Measurements from ENCODE around the gene CYFIP1.

CYFIP1 gene

DNA sequence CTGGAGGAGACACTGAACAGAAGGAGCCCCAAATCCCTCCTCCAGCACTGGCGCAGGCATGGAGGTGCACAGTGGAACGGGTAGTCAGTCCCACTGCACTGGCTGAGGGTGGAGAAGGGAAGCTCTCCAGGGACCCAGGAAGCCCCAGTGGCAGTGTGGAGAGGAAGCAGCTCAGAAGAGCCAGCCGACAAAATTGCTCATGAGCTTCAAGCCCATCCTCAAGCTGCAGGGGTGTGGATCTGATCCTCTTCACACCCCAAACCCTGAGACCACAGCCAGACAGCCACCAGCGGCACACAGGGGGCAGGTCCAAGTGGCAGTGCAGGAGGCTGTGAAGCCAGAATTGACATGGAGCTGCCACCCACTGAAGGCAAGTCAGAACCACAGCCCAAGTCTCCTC is 32.1 kb downstream of the CYFIP1 start:
- no peak for DNase-seq

DNA sequence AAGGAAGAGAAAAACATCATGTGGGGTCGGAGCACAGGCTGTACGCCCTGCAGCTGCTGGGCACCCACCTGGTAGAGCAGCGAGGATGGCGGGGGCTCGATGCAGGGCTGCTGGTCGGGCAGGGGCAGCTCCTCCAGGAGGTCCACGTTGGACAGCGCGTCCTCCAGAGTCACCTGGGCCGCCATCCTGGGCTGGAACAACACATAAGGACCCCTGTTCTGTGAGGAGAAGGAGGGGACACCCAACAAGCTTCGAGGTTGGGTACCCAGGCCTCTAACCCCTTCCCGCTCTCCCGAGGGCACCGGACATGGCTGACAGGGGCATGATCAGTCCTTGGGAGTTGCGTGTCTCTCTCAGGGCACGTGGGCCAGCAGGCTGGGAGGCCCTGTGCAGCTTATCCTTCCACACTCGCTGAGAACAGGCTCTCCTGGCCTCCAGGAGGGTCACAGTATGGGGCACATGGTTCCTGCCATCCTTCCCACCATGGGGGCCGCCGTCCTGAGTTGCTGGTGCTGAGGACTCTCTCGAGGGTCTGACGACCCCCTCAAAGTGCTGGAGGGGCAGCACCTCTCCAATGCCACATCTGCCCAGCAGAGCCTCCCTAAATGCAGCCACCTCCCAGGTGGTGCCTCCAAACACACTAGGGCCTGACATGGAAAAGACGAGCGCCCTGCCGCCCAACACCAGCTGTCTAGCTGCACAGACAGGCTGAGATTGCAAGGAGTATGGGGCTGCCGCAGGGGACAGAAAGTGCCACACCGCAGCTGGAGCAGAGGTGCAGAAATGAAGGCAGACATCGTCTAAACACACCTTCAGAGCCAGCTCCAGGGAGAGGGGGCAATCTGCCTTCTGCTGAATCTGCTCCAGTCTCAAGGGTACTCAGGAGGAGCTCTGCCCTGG is 32.8 kb downstream of the CYFIP1 start:
- DNase-seq = no peak

DNA sequence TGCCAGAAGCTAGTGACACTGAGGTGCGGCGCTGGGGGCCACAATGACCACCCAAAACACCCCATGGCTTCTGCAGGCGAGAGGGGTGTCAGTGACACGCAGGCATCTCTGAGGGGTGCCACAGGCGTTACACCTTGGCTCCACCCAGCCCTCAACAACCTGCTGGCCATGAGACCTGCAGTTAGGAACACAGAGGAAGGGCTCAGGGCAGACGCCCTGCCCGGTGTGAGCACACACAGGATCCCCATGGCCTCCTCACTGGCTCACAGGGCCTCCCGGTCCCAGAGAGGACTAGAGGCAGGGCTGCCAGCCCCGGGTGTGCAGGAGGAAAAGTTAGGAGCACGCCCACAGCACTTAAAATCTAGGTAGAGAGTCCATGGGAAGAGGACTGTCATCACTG is 35.1 kb downstream of the CYFIP1 start:
- no peak for DNase-seq

DNA sequence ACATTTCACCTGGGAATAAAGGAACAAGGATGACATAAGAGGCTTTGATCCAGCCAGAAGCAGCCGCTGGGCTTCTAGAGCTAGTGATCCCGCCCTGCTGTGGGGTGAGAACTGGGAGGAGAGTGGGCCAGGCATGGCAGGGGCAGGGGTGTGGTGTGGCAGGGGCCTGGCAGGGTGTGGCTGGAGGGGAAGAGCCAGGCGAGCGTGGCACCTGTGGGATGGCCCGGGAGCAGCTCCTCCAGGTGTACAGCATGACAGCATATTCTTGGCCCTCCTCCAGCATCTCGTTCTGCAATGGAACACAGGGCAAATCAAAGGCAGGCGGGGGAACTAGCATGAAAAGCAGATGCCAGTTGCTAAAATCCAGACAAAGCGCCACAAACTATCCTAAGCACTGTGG is 35.5 kb downstream of the CYFIP1 start:
- DNase-seq = no peak

DNA sequence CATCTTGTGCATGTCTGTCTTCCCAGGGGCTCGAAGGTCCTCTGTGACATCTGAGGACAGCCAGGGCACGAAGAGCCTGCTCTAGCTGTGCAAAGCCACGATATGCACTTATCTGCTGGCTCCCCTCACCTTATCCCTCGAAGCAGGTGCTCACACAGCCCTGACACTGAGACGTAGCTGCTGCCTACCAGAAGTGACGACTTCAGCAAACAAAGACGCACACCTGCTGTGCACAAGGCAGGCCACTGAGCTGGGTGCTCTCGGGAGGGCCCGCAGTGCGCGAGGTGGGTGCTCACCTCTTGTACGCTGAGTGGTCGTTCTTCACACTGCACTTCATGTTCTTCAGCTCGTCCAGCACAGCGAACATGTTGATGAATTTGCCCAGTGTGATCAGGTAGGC is 37.3 kb downstream of the CYFIP1 start:
- no peak for DNase-seq

DNA sequence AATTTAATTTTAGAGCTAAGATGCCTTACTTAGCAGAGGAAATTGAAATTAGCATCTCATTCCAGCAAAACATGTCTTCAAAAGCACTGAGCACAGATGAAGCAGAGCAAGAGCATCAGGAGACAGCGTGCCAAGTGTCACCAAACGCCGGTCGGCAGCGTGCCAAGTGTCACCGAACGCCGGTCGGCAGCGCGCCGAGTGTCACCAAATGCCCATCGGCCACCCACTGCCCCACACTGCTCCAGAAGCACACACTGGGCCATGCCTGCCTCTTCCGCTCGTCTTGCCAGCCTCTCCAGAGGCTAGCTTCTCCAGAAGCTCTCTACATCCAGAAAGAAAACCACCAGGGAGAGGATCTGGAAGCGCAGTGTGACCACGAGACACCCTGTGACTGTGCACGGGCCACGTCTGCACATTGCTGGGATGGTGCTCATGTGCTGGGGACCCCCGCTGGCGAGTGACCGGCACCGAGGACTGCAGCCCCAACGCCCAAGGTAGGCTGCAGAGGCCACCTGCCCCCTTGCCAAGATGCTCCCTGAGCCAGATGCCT is 37.8 kb downstream of the CYFIP1 start:
- DNase-seq = no peak

DNA sequence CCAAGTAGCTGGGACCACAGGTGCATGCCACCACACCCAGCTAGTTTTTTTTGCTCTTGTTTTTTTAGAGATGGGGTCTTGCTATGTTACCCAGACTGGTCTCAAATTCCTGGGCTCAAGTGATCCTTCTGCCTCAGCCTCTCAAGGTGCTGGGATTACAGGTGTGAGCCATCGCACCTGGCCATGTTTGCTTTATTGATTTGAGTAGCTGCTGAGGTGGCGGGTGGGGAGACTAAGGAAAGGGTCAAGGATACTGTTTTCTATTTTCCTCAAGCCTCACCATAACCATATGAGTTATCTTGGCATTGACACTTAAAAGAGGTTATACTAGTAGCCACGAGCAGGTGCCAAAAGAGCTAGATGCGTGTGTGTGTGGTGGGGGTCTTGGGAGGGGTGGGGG is 39.0 kb downstream of the CYFIP1 start:
- no peak for DNase-seq

DNA sequence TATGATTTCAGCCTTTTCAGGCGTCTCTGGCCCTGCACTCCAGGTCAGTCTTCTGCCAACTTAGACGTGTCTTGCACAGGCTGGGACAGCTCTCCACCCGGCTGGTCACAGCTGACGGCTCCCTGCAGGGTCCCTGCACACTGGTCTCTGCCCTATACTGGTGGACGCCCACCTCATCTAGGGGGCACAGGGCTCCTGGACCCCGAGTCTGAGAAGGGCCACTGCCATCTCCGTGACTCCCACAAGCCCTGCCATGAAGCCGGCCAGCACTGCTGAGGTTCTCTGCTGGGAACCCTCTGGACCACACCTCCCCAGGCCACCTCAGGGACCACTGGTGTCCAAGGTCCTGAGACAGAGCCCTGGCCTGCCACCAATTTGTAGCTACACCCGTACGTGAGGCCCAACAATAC is 40.5 kb downstream of the CYFIP1 start:
- no peak for DNase-seq

DNA sequence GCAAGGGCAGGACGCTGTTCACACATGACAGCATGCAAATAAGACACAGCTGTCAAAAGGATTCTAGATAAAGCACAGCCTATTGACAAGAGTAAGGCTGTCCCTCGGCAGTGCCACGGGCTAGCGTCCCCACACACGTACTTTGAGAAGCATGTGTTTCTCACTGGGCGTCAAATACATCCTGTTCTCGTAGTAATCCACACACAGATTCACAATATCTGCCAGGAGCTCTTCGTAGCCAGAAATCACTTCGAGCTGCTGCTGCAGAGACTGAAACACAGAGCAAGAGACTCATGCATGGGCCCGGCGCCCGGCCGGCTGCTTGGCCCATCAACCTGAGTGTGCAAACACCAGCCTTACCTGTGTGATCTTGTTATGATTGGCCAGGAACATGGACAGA is 41.1 kb downstream of the CYFIP1 start:
- DNase-seq = no peak

DNA sequence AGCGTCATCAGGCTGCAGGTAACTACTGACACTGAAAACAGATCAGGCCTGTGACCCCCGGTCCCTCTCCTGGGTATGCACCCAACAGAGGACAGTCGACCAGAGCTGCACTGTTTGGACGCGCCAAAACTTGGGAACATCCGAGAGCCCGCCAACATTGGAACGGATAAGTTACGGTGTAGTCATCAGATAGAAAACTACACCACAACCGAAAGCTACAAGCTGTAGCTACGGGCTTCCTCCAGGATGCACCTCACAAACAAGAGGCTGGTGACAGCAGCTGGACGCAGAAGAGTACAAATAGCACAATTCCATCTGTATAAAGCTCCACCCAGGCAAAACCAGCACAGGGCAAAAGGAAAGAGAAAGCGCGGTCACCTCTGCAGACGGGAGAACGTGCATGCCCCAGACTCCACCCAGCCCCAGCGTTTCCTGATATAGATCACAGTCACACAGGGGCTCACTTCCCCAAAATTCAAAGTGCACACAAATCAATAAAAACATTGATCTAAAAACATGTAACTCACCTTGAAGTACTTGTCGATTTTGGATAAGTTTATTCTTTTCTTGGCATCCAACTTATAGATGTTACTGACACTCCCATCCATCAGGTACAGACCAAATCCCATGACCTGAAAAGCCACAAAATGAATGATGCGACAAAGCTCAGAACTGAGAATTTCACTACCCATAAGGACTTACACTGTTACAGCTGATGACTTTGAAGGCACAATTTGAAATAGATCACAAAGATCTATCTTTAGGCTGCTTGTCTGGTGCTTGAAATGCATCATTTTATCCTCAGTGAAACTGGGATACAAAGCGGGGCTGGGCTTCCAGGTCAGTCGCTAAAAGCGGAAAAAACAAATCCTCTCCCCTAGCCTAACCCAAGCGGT is 43.3 kb downstream of the CYFIP1 start:
- no peak for DNase-seq

DNA sequence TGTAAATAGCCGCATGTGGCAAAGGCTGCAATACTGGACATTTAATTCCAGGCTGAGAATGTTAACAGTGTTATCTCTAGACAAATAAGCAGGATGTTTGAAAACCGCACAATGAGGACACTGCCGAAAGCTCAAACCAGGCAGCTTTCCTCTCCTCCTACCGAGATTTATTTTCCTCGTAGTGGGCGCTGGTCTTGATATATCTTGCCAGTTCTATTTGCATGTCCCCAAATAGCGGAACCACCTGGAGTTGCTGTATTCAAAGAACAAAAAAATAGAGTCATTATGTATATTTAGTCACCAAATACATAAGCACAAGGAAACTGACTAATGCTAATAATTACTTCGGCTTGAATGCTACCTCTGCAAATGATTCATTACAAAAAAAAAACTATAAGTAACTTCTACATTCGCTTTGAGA is 46.5 kb downstream of the CYFIP1 start:
- no peak for DNase-seq

DNA sequence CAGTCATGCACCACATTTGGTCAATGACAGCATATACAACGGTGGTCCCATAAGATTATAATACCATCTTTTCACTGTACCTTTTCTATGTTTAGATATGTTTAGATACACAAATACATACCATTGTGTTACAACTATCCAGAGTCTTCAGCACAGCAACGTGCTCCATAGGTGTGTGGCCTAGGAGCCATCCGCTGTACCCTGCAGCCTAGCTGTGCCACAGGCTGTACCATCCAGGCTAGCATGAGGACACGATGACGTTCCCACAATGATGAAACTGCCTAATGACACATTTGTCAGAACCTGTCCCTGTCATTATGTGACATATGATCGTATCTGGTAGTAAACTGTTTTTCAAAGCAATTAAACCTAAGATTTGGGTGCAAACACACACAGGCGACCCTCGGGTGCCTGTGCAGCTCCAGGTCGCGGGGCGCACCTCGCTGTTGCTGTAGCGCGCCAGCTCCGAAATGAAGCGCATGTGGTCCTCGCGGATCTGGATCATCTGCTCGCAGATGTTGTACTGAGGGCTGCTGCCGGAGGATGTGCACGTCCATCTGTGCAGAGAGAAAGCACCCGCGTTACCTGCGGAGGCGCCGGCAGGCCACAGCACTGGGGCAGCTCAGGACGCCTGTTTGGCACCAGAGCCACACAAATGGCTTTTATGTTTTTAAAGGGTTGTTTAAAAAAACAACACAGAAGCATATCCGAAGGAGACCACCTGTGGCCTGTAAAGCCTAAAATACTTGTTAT is 48.2 kb downstream of the CYFIP1 start:
- no peak for DNase-seq

DNA sequence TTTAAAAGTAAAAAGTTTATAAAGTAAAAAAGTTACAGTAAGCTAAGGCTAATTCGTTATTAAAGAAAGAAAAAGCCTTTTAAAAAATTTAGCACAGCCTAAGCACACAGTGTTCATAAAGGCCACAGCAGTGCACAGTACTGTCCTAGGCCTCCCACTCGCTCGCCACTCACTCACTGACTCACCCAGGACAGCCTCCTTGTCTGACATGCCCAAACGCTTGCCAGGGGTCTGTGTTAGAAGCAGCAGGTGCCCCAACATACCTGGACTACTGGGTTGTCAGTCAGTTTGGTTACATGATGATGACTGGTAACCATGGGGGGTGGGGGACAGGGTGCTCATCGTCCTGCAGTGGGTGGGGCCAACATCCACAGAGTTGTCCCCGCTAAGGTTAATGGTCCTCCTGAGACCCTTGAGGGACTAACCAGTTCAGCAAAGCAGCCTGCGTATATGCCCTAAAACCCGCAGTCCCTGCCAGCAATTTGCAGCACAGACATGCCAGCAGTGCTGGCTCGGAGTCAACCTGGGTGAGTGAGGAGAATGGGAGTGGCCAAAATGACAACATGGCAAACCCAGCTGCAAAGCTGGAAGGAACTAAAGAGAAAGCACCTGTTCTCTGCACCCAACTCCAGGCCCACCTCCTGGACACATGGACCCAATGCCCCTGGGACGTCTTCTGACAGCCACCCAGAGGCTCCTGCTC is 49.2 kb downstream of the CYFIP1 start:
- no peak for DNase-seq

DNA sequence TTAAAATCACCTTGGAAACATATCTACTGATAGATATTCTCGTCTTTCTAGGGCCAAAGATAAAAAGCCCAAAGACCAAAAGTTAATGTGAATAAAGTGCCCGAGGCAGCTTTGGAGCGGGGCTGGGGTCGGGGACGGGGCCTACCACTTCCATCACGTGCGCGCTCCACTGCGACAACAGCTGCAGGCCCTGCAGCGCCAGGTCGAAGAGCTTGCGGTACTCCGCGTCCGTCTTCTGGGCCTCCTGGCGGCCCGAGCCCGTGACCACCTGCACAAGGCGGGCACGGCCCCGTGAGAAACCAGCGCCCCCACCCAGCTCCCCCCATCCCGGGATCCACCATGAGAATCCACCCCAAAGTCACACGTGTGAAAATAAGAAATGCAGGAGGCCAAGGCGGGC is 52.4 kb downstream of the CYFIP1 start:
- DNase-seq = no peak

DNA sequence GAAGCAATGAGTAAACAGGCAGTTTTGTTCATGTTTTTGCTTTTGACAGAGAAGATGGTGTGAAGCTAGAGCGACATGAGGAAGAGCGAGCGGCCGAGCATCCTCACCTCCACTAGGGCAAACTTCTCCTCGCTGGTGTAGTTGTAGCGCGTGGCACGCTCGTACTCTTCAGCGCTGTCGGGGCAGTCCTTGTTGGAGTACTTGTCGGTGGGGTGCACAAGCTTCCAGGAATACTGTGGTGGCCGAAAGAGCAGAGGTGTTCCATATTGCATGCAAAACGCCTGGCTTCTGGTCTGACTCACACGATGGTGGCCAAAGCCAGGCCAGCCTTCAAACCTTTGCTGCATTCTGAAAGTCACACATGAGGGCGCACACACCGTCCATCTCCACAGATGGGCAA is 54.3 kb downstream of the CYFIP1 start:
- no peak for DNase-seq

DNA sequence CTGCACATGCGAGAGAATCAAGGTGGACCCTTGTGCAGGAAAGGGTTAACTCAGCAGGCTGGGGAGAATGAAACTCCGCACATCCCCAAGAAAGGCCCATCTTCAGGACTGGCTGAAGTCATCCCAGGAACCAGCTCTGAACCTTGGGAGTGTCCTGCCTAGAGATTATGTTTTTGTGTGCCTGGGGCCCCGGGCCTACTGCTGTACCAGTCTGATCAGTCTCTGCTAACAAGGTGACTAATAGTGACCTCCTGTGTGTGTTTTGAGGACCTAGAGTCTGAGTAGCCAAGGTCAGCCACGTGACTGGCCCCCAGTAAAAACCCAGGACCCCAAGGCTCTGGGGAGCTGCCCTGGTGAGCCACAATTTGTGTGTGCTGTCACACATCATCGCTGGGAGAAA is 58.2 kb downstream of the CYFIP1 start:
- DNase-seq = no peak

DNA sequence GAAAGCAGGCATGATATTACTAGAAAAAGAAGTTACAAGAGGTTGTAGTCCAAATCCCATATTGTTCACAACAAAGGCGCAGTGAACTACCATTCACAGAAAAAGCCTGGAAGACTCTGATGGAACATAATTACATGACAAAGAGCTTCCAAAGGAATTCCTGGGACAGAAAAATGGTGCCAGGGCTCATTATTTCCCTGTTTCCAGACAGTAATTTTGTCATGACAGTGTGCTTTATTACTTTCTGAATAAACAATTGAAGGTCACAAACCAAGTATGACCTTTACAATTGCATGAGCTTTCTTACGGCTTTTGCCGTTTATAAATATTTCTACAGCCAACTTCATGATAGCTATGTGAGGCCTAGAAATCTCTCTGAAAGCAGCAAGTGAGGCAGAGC is 61.0 kb downstream of the CYFIP1 start:
- DNase-seq = no peak

DNA sequence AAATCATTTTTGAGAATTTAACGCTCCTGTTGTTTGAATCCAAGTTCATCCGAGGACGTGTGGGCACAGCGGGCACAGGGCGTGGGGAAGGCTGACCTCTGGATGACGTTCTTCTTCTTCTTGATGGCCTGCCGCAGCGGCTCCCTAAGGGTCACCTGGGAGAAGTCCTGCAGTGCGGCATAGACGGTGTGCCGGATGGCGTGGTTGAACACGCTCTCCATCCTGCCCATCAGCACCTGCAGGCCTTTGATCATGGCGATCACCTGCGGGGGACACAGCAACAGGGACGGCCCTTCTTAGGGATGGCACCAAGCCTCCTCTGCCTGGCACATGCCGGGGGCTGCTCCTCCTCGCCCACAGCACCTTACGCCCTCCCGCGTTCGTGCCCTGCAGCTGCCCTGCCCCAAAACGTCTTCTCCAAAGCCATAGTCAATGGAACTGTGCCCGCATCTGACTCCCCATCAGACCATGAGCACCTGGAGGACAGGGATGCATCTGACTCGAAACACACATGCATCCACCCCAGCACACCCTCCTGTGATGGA is 61.5 kb downstream of the CYFIP1 start:
- DNase-seq = no peak

DNA sequence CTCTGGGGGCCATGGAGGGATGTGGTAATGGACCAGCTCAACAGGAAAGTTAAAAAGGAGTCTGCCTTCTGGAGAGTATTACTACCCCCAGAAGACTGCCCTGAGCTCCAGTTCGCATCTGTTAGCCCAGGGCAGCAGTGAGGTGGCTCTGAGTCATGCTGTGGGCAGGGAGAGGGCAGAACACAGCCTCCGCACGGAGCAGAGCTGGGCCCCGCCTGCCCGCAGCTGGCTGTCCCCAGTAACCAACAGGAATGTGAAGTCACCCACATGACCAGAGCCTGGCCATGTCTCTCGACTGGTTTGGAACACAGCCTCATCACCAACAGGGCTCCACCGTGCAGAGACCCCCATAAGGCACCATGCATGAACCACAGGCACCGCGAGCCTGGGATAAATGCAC is 62.1 kb downstream of the CYFIP1 start:
- DNase-seq = no peak

DNA sequence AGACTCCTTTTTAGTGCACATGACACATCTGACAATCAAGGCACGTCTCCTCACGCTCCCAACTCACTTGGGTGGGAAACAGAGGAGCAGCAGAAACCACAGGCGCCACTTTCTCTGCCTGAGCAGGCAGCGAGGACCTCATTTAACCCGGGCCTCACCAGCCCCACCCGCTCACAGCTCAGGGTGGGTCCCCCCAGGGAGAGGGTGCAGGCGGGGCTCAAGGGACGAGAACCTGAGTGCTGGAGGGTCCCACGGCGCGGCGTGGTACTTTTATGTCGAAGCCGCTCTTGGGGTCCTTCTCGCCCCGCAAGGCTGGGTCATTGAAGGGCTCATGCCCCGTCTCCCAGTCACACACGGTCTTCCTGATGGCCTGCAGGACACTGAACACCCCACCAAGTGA is 62.6 kb downstream of the CYFIP1 start:
- DNase-seq = no peak

DNA sequence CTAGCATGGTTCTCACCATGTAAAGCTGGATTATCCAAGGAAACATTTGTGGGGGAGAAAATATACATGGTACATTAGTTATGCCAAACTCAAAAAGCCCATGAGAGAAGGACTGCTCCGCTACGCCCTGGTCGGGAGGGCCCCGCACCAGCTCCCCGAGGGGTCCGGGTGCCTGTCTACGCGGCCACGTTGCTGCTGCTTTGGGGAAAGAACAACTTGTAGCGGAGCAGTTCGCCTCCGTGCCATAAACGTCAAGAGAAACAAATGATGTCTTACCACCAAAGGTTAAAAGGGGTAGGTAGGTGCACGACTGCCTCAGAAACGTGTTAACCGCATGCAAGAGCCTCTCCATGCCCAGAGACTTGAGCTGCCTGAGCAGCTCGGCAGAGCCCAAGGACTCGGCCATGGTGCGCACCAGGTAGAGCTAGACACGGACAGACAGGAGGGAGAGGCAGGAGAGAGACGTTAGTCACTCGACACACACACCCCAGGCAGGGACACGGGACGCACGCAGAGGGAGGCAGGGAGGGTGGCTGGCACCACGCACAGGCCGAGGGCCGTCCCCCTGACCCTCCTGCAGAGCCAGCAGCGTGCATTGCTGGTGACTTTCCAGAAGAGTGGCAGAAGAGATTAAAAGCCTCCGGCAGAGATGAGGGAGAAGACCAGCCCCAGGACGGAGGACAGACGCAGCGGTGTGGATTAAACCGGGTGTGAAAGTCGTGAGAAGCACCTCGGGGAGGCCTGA is 63.4 kb downstream of the CYFIP1 start:
- no peak for DNase-seq
